IPS DF 19.7 (cell line): ENCODE results near the gene RASSF4.

Experiments used
- DNase-seq: peaks from one replicate; pipeline ENCODE4 v3.0.0-alpha.2; 2013; ENCODE audit warnings: low read depth, low spot score

The RASSF4 gene

DNA sequence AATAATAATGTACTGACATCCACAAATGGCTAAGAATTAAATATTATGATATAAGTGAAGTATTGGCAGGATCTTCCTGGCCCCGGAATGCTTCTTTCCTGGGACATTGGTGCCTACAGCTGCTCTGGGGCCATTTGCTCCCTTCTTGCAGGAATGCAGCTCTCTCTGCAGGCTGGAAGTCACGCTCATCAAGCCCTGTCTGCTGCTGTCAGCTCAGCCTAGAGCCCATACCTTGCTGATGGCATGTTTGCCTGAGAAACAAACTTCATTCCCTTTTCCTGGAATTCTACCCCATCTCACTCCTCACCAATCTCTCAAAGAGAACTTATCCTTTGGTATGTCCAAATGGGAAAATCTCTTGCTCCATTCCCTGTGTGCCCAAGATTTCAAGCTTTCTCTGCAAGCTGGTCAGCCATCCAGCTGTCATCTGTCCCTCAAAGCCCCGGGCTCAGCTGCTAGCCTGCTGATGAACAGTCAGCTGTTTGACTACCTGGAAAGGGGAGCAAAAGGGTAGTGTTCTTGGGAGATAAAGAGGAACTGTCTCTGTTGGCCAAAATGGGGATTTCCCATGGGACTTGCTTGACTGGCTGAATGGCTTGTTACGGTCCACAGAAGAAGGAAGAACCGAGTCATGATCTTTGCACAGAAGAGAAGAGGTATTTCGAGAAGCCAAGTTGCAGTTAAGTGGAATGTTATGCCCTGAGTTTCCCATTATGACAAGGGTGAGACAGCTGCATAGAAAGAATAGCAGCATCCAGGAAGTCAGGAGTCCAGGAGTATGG is 12.0 kb upstream of the RASSF4 start:
- no peak for DNase-seq

DNA sequence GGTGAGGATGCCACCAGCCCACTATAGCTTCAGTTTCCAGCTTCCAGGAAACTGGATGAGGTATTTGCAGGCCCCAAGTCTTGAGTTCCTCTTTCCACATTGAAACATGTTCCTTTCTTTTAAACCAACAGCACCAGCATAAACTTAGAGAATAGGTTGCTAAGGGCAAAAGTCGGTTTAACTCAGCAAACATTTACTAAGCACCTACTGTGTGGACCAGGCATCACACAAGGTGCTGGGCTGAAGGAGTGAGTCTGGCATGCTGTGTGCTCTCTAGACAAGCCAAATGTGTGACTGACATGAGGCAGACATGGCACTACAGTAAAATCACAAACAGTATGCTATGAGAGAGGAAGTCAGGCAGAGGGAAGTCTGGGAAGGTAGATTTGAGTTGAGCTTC is 11.0 kb upstream of the RASSF4 start:
- no peak for DNase-seq

DNA sequence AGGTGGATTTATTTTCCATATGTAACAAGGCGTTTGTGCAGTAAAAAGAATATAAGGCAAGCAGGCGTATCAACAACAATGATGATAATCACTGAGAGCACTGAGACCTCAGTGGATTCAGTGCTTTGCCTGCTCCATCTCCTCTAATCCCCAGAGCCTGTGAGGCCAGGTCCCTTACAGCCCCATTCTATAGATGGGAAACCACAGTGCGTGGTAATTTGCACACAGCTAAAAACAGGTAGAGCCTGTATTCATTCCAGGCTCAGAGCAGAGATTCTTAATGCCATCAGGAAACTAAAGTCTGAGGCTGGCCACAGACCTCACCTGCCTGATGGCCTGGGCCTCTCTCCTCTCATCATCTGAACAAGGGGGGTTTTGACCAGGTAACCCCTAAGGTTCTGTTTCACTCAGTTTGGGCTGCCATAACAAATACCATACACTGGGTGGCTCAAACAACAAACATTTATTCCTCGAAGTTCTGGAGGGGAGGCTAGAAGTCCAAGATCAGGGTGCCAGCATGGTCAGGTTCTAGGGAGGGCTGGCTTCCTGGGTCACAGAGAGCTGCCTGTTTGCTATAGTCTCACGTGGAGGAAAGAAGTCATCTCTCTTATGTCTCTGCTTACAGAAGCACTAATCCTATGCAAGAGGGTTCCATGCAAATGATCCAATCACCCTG is 10.3 kb upstream of the RASSF4 start:
- no peak for DNase-seq

DNA sequence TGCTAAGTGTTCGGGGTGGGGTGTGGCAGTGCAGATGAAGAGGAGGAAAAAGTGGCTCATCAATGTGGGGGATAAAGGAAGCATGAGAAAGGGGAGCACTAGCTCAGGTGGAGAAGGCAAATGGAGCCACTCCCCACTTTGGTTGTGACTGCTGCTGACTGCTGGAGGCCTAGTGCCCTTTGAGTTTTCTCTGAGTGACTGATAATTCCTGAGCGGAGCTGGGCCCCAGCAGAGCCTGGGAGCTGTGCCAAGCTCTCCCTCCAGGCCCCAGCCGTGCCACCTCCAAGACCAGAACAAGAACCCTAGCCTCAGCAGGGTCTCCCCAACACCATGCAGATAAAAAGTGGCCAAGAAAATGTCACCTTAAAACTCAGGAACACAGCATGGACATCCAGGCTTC is 9.7 kb upstream of the RASSF4 start:
- no peak for DNase-seq

DNA sequence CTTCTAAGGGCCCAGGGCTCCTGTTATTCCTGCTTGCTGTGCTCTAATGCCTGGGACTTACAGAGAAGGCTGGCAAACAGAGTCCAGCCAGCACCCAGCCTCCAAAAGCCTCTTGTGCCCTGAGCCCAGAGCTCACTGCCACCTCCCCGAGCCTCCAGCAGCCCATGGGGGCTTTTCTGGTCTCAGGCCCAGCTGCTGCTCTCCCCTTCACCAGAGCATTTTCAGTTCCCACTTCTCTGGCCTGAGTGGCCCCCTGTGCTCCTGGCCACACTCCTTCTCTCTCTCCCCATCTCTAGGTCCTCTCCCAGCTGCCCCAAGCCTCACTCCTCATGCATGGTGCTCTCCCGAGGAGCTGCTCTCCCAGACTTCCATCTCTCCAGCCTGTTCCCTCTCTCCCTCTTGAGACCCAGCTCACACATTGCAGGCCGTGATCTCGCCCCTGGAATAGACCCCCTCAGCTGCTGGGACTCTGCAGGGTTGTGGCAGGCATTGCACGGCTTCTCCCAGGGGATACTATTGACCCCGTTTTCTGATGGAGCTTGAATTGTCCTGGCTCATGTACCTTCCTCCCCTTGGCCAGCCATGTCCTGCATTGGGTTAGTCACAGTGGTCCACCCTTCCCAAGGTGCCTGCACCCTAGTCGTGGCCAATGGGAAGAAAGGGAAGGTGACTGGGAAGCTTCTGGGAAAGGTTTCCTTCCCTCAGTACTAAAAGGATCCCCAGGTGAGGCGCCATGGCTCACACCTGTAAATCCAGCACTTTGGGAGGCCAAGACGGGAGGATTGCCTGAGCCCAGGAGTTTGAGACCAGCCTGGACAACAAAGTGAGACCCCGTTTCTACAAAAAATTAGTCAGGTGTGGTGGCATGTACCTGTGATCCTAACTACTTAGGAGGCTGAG is 9.0 kb upstream of the RASSF4 start:
- no peak for DNase-seq

DNA sequence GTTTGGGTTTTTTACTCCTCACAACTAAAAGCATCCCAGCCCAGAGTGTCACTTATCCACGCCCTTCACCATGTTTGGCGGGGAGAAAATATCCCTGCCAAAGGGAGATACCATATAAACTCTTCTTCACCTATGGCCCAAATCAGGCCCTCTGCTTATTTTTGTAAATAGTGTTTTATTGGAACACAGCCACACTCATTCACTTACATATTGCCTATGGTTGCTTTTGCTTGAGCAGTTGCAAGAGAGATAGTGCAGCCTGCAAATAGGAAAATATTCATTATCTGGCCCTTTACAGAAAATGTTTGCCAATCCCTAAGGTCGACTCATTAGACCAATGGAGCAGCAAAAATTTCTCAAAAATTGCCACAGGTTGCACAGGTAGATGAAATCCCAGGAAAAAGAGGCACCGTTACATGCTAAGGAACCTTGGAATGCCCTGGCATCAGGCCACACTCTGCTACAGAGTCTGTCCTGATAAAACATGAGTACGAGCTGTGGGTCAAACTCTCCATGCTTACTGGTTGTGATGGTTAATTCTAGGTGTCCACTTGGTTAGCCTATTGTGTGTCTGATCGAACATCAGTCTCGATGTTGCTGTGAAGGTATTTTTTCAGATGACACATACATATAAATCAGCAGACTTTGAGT is 7.9 kb upstream of the RASSF4 start:
- no peak for DNase-seq

DNA sequence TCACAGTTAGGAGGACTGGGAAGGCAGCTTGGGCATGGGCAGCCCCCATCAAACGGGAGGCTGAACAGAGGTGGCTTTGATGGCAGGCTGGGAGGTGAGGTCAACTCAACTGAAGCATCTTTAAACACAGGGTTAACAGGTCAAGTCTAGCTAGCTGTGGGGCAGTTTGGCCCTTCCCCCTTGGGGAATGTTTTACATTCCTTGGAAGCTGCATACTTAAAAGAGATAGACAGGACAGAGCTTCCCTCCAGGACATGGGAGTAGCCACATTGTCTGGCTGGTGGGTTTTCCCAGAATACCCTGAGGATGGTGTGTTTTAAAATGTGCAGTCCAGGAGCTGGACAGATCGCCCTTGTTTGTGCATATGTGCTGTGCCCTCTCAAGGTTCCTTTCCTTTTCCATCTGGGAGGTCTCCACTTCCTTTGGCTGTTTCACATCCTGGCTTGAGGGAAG is 6.8 kb upstream of the RASSF4 start:
- DNase-seq, result no peak

DNA sequence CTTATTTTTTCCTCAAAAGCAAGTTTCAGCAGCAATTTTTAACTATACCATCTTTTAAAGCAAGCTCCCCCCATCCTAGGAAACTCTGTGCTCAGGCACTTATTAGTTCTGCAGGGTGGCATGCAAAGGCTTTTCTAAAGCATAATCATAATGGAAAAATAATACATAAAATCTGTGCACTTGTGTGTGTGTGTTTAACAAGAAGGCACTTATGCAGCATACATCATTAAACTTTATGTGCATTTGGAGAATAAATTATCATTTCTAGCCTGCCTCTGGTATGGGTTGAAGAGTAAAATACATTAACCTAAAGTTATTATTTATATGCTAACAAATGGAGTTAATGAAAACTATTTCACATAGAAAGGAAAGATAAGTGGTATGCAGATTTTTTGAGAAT is 5.6 kb upstream of the RASSF4 start:
- no peak for DNase-seq

DNA sequence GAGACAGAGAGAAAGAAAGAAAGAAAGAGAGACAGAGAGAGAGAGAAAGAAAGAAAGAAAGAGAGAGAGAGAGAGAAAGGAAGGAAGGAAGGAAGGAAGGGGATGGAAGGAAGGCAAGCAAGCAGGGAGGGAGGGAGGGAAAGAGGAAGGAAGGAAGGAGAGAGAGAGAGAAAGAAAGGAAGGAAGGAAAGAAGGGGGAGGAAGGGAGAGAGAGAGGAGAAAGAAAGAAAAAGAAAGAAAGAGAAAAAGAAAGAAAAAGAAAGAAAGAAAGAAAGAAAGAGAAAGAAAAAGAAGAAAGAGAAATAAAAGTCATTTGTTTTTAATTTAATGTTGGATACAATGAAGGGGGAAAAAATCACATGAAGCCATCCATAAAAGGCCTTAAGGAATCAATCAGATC is 4.6 kb upstream of the RASSF4 start:
- no peak for DNase-seq

DNA sequence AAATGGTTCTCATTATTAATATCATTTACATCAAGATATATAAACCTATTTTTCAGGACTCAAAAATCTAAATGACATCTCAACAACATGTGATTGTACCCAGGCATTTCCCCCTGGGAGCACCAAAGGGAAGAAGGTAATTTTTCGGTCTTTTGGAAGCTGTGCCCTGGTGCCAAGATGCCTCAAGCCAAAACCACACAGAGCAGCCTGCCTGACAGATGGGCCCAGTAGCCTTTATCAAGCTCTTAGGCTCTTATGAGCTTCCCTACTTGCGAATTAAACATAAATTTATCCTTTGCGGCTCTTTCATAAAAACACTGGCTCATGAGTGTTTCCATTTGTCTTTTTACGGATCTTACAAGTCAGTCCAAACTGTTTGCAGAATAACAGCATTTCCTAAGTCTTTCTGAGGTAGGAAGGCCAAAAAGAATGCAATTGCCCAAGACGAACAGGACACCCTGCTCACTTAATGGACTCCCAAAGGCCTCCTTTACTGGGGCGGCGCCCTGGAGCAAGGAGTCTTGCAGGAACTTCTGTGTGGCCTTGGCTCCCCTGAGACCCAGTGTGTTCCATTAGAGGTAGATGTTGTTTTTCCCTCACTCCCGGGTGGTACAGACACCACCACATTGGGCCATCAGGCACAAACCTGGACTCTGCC is 4.1 kb upstream of the RASSF4 start:
- no peak for DNase-seq

DNA sequence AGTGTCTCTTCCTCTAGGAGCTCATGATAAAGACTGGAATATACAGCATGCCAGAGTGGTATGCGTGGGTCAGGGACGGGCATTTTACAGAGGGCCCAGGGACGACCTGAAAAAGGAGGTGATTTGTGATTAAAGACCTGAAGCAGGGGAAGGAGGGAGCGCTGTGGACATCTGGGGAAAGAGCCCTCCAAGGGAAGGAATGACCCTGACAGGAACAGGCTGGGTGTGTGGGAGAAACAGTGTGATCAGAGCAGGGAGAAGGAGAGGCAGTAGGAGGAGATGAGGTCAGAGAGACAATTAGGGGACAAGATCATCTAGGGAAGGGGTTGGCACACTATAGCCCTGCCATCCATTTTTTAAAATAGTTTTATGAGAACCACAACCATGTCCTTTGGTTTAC is 3.4 kb upstream of the RASSF4 start:
- no peak for DNase-seq

DNA sequence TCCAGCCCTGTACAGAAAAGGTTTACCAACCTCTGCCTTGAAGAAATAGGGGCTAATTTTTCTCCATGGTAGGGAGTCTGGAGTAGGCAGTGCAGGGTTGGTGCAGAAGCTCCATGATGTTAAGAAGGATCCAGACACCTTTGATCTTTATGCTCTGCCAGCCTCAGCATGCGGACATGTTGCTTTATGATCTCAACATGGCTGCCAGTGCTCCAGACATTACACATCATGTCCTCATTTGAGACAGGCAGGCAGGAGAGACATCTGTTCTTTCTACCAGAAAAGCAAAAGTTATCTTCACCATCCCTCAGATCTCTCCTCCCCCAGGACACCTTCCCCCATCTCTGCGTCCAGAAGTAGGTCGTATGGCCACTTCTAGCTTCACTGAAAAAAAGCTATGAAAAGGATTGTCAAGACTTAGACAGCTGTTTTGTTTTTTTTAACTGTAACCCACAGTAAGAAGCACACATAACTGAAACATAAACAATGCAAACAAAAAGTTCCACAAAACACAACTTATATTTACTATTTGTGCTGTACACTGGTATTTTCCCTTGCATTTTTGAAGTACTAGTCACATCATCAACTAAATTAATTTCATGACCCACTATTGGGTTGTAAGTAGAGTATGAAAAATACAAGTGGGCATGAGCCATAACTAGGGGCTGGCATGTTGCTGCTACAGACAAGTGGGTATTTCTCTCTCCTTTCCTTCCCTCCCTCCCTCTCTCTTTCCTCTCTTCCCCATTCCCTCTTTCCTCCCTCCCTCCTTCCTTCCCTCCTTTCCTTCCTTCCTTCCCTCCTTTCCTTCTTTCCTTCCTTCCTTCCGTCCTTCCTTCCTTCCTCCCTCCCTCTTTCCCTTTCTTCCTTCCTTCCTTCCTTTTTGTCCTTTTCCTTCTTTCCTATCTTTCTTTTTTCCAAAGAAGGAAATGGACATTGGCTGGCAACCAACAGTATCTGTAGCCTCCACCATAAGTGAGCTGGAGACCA is 2.6 kb upstream of the RASSF4 start:
- no peak for DNase-seq

DNA sequence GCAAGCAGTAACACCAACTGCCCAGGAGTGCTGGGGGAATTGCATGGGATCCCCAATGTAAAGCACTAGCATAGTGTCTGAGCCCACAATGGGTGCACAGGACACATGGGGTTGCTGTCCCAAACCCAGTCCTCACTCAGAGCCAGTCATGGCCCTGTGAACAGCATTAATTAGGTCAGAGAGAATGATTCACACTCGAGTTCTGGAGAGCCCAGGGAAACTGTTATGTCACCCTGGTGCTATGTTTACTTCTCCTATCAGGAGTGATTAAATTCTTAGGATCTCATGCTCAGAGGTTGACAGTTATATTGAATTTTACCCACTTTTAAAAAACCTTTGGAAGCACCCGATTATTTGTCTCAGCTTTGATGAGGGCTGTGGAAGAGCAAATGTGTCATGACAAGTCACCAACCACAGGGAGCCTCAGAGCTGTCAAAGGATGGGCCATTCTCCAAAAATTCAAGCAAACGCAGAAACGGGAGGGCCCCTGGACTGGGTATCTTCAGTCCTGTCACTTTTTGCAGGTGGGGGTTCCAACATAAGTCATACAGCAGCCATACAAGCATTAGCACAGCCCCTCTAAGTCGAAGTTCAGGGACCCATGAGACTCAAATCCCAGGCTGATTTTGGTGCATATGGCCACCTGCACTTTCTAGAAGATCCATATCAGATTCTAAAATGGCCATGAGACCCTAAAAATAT is 1.3 kb upstream of the RASSF4 start:
- DNase-seq, result no peak

DNA sequence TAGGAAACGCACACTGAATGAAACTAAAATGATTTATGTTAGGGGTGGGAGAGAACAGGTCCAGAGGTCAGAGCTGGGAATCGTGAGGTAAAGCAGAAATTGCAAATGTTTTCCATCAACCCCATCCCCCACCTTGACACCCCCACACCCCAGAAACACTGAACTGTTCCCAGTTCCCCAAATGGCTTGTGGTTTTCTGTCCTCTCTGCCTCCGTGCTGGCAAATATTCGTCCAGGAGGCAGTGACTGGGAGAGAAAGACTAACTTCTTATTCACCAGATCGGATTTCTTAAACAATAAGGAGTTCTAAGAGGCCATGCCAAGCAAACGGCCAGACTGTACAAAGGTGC is 730 bp upstream of the RASSF4 start:
- DNase-seq, result no peak

DNA sequence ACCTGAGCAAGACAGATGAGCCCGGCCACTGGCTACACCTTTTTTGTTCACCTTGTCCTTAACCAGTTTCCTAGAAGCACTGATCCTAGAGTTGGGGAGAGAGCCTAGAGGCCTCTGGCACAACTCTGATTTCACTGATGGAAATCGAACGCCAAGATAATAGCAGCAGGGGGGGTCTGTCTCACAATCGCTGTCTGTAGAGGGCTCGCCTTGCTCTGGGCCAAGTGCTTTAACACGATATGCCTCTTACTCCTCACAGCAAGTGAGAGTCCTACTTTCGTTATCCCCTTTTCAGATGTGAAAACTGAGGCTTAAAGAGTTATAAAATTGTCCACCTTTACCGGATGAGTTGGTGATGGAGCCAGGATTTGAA is 472 bp downstream of the RASSF4 start:
- no peak for DNase-seq

DNA sequence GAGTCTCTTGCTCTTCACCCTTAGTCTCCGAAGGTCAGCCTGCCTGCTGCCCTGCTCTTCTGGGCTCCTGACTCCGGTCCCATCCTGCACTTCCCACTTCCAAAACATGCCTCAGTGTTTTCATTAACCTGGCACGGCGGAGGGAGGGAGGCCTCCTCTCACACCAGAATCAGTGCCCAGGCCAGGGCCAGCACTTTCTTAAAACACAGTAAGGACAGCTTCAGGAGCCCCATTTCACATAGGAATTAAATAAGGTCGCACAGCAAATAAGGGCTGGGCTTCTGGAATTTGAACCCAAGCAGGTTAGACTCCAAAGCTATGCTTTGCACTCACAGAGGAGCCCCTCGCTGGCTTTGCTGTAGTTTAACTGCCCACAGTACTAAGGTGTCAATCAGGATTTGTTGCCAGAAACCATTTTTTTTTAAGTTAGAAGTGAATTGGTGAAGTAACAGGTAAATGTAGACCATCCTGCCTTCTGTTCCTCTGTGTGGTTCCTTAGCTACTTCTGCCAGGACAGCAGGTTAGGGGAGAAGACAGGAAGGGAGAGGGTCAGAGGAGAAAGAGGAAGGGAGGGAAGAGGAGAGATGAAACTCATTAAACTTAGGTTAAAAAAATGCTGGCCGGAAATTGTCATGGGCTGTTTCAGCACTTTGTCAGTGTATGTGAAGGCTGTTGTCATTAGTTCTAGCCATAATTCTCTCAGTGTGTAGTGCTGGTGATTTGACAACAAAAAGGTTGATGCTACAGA is 1.1 kb downstream of the RASSF4 start:
- DNase-seq, result no peak

DNA sequence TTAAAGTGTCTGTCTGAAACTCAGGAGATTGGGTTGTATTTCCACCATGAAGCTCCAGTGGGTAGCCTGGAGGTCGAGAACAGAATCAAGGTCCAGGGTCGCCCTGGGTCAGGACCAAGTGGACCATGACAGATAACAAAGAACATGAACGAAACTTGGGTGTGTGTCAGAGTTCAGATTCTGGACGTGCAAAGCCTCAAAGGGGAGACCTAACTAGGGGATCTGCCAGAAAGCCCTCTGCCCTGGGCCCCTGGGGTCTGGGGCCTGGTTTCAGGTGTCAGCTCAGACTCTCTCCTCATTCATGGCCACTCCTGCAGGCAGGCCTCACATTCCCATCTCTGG is 1.6 kb downstream of the RASSF4 start:
- DNase-seq, result no peak

DNA sequence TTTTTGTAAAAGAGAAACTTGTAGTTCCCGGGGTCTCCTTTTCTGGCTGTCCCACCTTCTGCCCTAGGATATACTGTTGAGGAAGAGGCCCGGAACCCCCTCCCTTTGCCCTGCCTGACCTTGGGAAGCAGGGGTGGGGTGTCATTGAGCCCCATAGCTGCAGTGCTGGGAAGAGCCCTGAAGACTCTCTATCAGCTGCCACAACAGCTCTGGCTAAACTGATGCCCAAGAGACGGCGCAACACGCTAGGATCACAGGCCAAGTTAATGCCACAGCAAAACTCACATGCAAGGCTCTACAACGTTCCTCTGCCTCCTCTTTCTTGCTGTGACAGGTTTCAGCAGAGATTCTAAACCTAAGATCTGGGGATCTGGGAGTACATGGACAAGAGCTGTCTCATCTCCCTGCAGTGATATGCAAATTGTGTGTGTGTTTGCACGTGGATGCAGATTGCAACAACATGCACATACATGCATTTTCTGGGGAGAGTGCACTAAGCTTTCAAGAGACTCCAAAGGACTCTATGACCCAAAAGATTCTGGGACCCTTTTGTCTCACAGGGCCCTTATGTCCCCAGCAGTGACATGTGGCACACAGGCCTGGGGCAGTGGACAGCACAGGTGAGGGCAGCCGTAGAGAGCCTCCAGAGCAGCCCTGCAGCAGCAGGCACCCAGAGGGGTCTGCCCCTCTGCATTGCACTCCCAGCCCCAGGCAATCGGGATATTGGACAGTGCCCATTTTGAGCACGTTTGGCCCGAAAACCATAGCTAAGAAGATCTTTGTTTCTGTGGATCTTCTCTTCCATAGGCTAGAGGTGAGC is 2.5 kb downstream of the RASSF4 start:
- DNase-seq, result no peak
